HG03060 (cell line): Measurements from ENCODE around the gene CYP1B1.
"Not testable (repeated sequence)": the region's sequence is repeated elsewhere in the genome, so short reads cannot be mapped to it uniquely, and the experiment has no call there.

Experiments used
- ATAC-seq: cut with Tn5 transposase; IDR thresholded peaks from one replicate; pipeline ENCODE4 v1.9.1; 2021; ENCODE audit warnings: low read depth, moderate number of reproducible peaks; ENCODE audit not compliant: unreplicated experiment

CYP1B1 gene

GRCh38 chr2:38037757-38038621 lies 38.0 kb downstream of the CYP1B1 start:
- peak; percentile 63 for ATAC-seq

DNA sequence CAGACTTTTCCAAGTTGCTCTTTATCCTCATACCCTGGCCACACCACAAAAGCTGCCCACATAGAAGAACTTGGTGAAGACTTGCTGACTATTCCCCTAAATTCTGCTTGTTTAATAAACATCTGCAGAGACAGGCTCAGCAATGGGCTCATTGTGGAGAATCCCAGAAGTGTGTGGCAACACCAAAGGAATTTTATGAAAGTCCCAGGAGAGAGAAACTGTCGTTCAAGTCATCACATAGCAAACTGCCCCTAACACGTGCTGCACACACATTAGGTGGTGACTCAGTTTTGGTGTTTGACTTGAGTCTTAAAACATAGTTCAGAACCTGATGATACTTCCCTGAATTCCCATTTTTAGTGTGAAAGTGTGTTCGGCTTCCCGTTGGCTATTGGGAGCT lies 38.6 kb downstream of the CYP1B1 start:
- ATAC-seq, result no peak

GRCh38 chr2:38035968-38036367 lies 40.0 kb downstream of the CYP1B1 start:
- no peak for ATAC-seq

DNA sequence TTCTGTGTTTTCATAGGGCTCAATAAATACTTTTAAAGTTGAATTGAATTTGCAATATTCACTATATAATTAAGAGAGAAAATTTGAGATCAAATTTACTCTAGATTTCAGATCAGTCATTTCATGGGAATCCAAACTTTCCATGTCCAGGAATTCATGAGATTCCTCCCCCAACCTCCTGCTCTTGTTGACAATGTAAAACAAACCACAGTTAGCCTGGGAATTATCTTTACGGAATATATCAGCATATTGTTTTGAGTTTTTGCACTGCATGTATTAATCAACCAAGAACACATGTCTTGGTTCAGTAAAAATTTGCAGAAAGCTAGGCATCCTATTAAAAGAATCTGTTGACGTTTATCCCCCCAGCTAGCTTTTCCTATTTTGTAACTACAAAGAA lies 42.3 kb downstream of the CYP1B1 start:
- ATAC-seq, result no peak

- no peak for ATAC-seq
Observed at GRCh38 chr2:38032946-38033345, 43.0 kb downstream of the CYP1B1 start.

DNA sequence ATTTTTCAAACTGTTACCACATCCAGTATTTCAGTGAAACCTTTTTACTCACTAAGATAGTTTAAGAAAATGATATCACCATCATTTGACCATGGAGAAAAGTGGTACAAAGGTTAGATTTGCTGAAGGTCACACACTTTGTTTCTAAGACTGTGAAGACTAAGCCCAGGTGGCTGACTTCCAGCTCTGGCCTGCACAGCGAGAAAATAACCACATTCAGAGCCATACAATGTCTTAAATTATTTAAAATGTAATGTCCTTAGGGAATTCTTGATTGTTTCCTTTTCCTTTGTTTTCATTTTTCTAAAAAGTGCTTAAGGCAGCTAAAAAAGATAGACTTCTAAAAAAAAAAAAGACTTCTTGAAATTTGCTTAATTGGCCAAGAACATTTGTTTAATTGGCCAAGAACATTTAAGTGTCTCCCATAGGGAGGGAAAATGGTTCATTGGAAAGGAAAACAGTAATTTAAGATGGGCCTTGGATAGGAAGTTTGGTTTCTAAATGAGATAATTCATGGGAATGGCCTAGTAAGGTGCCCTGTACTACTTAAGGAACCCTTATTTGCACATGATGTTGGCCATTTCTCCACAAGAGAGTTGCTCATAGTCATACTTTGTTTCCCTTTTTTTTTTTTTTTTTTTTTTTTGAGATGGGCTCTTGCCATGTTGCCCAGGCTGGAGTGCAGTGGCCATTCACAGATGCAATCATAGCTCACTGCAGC lies 45.2 kb downstream of the CYP1B1 start:
- ATAC-seq, result no peak

- no peak for ATAC-seq
Observed at GRCh38 chr2:38029512-38029911, 46.4 kb downstream of the CYP1B1 start.

GRCh38 chr2:38028829-38029228 lies 47.1 kb downstream of the CYP1B1 start:
- no peak for ATAC-seq

- ATAC-seq, result no peak
Observed at GRCh38 chr2:38026846-38027245, 49.1 kb downstream of the CYP1B1 start.

GRCh38 chr2:38021589-38021988 lies 54.4 kb downstream of the CYP1B1 start:
- no peak for ATAC-seq

- not testable (repeated sequence) for ATAC-seq
Observed at GRCh38 chr2:38020359-38021069, 55.4 kb downstream of the CYP1B1 start.

GRCh38 chr2:38017836-38018235 lies 58.1 kb downstream of the CYP1B1 start:
- no peak for ATAC-seq
